ENCODE results near the gene CLRN1.
"Not testable (repeated sequence)": the region's sequence is repeated elsewhere in the genome, so short reads cannot be mapped to it uniquely, and the experiment has no call there.

The CLRN1 gene, protein sequence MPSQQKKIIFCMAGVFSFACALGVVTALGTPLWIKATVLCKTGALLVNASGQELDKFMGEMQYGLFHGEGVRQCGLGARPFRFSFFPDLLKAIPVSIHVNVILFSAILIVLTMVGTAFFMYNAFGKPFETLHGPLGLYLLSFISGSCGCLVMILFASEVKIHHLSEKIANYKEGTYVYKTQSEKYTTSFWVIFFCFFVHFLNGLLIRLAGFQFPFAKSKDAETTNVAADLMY

DNA sequence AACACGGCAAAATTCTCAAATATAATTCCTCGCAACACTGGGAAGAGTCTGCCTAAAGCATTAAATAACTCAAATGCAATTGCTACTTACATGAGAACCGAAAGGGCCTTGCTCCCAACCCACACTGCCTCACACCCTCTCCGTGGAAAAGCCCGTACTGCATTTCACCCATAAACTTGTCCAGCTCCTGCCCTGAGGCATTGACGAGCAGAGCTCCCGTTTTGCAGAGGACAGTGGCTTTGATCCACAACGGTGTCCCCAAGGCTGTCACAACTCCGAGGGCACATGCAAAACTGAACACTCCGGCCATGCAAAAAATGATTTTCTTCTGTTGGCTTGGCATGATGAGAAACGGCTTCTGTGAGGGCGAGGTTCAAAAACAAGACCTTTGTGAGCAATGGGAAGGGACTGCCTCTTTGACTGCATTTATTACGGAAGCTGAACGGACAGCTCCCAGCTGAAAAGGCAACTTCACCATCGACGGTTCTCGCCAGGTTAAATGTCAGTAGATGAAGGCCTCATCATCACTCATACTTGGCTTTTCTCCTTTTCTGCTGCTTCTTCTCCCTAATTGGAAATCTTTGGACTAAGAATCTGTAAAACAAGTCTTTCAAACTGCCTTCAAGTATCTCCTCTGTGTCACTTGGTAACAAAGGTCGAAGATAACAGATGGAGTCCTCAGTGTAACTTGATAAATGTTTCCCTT lies at the start of gene CLRN1:
Gene CLRN1 (minus strand): TSS at position 362 of the 706 bp plus-strand sequence. CDS start 19 bp downstream, at position 343.
- no peak for DNase-seq

DNA sequence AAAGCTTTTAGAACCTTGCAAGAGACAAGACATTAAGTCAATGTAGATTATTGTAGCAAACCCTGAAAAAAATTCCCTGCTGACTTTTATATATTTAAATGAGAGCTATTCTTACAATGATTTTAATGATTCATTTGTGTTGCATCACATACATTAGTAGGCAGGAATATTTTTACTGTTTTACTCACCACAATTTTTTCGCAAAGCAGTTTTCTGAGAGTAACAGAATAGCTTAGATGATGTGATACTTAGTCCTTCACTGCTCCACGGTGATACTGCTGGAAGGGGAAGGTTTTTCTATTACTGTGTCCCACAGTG lies 43.9 kb upstream of the CLRN1 start:
- no peak for DNase-seq

DNA sequence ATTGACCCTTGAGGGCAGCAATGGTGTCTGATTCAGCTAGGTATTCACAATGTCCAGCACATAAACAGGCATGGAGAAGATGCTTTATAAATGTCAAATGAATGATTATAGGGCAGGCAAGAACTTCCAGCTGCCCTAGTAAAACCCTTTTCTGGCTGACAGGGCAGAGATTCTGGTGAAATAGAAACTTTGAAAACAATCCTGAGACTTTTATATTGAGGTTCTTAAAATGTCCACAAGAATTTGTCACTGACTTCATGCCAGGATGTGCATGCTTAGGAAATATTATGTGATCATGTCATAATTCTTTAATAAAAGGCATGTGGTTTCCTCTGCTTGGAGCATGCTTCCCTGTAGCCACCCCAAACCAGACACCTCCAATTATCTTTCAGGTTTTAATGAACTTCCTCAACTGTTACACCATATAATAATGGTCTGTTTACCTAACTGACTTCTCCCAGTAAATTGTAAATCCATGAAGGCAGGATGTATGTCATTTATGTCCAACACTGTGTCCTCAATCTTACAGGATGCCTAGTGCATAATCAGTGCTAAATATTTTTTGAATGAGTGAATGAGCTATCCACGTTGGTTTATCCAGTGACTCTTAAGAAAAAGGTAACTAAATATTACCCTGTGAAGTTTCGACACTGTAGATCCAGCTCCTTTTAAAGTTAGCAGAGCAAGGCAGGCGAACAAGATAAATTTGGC lies 43.4 kb upstream of the CLRN1 start:
- no peak for DNase-seq

DNA sequence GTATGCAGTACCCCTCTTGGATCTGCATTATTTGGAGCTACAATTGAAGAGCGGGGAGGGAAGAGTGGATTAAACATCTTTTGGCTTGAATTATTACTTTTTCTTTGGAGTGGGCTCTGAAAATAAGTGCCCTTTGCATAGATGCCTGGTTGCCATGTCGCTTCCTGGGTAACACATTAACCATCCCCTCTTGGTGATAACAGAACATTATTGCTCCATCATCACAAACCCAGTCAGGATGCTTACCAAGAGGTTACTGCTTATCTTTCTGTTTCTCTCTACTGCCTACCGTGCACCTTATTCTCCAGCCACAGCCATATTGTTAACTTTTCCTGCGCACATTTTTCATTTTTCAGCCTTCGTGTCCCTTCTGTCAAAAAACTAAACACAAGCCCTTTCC lies 42.7 kb upstream of the CLRN1 start:
- no peak for DNase-seq

DNA sequence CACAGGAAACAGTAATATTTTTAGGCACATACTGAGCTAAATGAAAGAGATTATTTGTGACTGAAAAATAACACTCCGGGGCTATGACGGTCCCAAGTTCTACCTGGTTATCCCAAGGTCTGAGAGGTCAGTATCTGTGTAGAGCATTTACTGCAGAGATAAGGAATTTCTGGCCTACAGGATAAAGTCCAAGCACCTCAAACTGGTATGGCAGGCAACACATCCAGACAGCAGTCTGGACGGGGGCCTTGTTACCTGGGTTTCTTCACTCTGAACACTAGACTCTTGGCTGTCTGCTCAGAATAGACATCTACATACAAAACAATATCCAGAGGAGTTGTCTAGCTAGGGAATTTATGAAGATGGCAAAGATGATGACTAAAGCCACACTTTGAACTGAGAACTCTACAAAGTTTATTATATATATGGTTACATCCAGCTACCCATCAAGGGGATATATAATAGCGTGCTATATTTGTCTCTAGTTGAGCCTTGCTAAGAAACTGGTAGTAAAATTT lies 42.0 kb upstream of the CLRN1 start:
- no peak for DNase-seq

DNA sequence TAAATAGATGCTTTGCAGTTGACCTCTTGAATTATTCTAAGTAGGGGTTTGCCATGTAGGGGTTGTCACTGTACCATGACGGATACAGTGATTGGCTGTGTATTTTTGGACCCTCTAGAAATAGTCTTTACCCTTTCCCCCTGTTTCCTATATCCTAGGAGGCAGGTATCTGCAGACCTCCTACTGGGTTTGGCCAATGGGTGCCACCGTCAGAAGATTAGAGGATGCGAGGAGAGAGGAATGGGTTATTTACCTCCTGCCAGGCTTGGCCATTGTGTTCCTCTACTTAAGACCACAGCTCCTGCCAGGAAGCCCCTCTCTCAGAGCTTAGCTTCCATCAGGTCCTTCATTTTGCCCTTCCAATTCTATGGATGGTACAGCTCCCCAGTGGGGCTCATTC lies 40.2 kb upstream of the CLRN1 start:
- no peak for DNase-seq

DNA sequence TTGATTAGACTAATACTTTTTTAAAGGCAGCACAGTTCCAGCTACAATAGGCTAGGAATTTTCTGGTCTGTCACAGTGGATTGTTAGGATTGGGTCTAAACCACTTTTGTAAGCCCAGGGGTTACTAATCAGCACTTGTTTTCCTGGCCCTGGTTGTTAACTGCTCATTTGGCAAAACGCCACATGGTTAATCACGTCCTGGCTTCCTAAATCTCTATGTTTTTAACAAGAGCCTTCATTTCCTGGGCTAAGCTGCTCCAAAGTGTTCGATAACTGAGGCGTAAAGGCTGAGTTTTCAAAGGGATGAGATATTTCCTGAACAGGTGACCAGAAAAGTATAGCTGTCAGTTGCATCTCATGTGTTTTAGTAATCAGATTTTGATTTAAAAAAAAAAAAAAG lies 38.9 kb upstream of the CLRN1 start:
- DNase-seq = no peak

DNA sequence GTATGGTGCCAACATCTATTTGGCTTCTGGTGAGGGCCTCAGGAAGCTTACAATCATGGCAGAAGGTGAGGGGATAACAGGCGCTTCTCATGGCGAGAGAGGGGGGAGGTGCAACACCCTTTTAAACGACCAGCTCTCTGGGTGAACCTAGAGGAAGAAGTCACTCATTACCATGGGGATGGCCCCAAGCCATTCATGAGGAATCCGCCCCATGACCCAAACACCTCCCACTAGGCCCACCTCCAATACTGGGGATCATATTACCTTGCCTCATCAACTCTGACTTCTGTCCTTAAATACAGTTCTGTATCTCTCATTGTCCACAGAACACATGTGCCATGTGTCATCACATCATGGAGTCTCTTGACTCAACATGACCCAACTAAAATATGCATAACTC lies 37.5 kb upstream of the CLRN1 start:
- no peak for DNase-seq

DNA sequence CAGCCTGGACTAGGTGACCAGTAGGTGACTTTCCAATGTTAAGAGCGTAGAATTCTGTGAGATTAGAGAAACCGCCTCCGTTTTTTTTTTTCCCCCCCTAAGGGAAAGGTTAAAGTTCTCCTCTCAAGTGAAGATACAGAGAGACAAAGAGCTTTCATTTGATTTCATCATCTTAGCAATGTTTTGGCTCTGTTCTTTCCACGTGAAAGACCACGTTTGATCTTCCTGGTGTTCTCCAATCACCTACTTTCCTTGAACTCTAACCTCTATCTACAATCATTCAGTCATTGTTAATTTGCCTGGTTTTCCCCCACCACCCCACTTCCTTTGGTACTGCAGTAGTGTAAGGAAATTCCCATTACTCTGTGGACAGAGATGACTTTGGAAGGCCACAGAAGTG lies 36.9 kb upstream of the CLRN1 start:
- no peak for DNase-seq

DNA sequence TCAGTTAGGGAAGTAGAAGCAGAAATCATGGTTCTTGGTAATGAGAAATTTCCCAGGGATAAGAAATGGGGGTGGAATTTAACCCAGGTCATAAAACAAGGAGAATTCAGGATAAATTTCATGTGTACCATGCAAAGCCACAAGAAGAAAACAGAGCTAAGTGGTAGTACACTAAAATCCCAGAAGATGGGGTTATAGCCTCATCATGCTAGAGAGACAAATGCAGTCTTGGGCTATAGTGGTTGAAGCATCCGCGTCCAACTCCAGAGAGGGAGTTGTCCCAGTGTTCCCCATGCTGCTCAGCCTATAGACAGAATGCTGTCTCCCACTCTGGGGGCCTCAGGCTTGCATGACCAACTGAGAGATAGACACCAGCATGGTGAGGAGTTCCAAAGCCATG lies 36.2 kb upstream of the CLRN1 start:
- DNase-seq = no peak

DNA sequence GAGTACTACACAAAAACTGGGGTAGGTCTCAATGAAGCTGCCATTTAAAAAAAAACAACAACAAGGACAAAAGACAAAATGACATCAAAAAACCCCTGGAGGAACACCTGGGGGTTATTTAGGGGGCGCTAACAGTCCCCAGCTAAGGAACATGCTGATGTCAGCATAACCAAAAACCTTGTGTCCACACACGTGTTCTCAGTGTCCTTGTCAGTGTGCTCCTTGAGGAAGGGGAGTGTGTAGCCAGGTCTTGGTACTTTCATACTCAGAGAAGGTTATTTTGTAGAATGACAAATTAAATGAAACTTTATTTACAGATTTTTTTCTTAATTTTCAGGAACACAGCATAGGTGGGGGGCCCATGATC lies 31.2 kb upstream of the CLRN1 start:
- no peak for DNase-seq

DNA sequence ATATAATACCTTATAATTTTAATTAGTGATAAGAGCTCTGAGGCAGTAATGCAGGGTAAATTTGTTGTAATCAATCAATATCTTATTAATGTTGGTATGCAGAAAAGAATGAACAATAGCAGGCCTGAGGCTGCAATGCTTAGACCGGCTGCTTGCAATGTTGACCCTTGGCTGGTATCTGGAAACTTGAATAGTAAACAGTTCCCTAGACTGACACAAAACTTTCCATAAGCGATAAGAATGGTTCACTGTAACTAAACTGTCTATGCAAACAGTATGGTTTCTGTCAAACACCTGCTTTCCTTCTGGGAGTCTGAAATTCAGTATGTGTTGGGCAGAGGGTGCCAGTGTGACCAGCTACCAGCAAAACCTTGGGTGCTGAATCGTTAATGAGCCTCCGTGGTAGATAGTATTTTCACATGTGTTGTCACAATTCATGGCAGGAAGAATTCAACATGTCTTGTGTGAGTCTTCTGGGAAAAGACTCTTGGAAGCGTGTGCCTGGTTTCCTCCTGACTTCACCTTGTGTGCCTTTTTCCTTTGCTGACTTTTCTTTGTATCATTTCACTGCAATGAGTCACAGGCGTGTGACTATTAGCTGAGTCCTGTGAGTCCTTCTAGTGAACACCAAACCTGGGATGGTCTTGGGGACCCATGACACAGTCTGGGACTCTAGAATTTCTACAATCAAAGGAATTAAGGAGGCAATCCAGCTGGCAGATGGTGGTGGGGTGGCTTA lies 30.7 kb upstream of the CLRN1 start:
- DNase-seq = no peak

DNA sequence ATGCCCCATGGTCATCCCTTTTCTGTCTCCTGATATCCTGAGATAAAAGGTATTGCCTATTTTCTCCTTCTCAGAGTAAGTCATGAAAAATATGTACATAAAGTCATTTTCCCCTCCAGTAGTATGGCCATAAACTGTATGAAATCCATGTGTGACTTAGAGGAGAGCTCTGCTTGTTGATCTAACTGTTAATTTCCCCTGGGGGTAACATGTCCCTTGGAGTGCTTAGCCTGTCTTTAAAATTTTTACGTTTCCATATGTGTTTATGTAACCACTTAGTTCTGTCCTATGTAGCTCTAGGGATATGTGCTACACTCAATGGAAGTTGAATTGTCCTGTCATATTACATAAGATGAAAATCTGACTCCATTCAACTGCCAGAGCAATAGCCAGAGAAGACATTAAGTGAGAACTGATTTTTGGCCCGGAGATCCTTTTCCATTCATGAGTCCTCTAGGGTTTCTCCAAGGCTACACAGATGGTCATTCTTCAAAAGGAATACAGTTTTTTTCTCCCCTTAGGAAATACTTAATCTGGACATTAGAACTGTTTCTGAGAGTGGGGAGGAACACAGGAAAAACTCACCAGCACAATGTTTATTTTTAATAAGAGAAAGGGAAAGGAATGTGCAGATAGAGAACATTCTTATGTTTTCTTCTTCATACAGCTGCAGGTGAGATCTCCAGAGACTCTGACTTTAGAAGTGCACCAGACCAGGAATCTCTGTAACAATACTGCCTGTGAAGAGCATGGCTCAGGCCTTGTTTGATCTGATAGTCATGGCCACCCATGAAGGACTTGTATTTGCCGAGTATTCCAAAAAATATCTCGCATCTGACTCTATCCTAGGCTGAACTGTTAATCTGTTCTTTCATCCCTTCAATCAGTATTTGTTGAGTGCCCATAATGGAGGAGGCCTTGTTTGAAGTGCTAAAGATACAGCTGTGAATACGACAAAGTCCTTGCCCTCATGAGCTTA lies 29.8 kb upstream of the CLRN1 start:
- no peak for DNase-seq

DNA sequence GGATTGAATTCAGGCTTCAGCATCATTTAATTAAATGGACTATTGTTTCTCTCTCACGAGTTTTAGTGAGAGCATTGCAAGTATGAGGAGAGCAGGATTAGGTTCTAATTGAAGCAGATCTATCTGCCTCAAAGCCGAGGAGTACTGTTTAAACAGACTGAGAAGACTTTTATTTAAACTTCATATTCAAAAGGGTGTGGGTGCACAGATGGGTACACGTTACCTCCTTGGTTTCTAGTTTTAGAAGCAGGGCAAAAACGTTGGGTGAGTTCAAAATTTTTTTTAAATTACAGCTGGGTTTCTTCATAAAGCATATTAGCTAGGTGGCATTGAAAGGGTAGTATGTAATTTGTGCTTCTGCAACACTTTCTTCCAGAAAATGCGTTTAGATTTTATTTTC lies 26.5 kb upstream of the CLRN1 start:
- DNase-seq = no peak

DNA sequence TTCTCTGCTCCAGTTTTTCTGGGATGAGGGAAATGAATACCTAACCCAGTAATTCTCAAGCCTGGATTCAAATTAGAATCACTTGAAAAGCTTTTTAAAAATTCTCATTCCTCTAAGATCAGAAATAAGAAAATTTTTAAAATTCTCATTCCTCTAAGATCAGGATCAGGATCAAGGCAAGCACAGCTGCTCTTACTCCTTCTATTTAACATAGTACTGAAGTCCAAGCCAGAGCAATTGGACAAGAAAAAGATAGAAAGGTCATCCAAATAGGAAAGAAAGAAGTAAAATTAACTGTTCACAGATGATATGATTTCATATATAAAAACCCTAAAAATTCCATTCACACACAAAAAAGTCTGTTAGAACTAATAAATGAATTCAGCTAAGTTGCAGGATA lies 24.2 kb upstream of the CLRN1 start:
- no peak for DNase-seq

DNA sequence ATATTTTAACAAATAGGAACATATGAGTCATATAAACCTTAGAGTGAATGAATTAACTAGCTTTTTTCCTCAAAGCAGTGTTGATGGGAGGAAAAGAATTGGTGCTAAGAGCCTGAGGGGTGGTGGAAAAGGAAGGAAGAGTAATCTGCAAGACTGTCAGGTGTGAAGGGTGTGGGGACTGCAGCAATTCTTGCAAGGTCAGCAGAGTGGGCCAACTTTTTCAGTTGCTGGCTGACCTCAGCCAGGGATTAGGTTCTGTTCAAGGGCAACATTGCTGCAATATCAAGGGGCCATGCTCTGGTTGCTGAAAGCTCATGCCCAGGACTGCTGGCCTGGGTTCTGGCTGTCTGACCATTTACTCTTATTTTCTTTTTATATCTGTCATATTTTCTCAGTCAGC lies 23.0 kb upstream of the CLRN1 start:
- no peak for DNase-seq

DNA sequence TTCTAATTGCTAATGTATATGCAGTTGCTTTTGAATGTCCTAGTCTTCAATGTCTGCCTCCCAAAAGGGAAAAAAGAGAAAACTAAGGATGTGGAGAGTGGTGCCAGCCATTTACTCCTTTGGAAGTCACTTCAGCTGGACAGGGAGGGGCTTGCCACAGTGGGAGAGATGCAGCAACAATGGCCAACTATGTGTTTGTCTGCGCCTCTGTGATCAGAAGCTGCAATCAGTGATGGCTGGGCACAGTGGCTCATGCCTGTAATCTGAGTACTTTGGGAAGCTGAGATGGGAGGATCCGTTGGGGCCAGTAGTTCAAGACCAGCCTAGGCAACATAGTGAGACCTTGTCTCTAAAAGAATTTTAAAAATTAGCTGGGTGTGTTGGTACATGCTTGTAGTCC lies 16.7 kb upstream of the CLRN1 start:
- no peak for DNase-seq

DNA sequence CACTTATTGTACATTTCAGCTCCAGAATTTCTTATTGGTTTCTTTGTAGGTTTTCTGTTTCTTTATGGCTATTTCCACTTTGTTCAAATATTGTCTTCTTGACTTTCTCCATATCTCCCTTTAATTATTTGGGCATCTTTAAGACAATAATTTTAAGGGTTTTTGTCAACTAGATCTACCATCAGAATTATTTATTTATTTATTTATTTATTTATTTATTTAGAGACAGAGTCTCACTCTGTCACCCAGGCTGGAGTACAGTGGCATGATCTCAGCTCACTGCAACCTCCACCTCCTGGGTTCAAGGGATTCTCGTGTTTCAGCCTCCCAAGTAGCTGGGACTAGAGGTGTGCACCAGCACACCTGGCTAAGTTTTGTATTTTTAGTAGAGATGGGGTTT lies 15.9 kb upstream of the CLRN1 start:
- DNase-seq = not testable (repeated sequence)

DNA sequence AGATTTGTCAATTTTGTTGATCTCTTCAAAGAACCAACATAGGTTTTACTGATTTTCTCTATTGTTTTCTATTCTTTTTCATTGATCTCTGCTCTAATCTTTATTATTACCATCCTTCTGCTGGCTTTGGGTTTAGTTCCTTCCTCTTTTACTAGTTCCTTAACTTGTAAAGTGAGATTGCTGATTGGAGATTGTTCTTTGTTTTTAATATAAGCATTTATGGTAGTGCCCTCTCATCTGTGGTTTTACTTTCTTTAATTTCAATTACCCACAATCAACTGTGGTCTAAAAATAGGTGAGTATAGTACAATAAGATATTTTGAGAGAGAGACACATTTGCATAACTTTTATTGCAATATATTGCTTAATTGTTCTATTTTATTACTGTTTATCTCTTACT lies 13.2 kb upstream of the CLRN1 start:
- no peak for DNase-seq

DNA sequence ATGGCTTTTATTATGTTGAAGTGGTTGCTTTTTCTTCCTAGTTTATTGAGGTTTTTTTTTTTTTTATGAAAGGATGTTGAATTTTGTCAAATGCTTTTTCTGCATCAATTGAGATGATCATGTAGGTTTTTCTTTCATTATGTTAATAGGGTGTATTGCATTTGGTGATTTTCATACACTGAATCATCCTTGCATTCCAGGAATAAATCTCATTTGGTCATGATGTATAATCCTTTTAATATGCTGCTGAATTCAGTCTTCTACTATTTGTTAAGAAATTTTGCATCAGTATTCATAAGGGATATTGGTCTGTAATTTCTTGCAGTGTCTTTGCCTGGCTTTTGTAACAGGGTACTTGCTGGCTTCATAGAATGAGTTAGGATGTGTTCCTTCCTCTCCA lies 11.5 kb upstream of the CLRN1 start:
- DNase-seq = no peak

DNA sequence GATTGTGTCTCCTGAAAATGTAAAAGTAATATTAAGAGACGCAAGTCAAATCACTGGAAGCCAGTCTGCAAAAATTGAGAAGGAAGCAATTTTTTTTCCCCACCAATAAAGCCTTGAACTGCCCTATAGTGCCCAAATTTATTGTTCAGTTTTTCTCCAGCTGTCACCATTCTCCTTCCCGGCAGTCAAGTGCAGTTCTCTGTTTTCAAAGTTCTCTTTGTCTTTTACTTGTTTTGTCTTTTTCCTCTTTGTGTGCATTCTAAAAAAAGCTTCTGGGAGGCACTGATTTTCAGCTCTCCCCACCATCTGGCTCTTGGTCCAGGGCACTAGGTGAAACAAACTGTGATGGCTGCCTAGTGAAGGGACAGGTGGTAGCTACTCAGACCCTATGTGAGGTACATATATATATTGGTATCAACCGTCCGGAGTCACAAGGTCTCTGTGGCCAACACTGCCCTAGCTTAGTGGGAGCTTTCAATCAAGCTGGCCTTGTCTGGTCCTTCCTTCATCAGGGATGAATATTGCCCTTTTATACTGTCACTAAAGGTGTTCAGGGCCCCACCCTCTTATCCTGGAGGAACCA lies 6.1 kb upstream of the CLRN1 start:
- no peak for DNase-seq

DNA sequence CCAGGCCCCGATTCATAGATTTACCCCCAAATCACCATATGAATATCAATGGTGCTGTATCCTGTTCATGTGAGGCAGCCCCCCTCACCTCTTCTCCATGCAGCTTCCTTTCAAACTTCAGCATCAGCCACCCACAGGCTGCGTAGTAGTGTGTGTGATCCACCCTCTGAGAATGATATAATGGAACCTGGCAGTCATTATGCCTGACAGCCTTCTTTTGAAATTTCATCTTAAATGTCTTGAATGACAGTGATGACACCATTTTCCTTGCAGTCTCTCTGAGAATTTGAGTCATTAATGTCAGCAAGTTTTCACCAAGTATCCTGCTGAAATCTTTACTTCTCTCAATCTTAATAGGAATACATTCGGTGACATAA lies 3.5 kb upstream of the CLRN1 start:
- no peak for DNase-seq
